K562 (cell line): Measurements from ENCODE around the gene EPS8L1. TPM values are rescaled to one million over a fixed set of nuclear protein-coding genes. Genes with fewer than 3 reads are reported as not detected.
A peak's percentile ranks its signal among the peaks of the same experiment; 100 is the strongest.

ENCODE experiments used
- ATAC-seq: fragments of 200-7000 bp; cut with Tn5 transposase; 3 replicates; pipeline ENCODE4 v1.9.1; 2020; ENCODE audit warnings: moderate library complexity
- BruUV-seq: library from RNA; stranded (reverse); fragments of 400-500 nt; replicated peaks from 2 replicates; lab custom pipeline; 2021; lab: Mats Ljungman, UMichigan
- CTCF ChIA-PET: fragments of 300-600 bp; formaldehyde crosslinking; extraction: SDS; loops from one replicate; lab custom pipeline; 2021; ENCODE audit warnings: low intra/inter-chr PET ratio; lab: Yijun Ruan, JAX
- POLR2A ChIA-PET: fragments of 300-600, 350-650 bp; sonication (Branson Sonifier 250); formaldehyde crosslinking; extraction: SDS; loops from one replicate; lab custom pipeline; 2021; ENCODE audit warnings: antibody characterized with exemption, inconsistent platforms; lab: Yijun Ruan, JAX
- DNase-seq, 4 experiments: peaks; one replicate each; pipeline versions ENCODE4 v3.0.0 to v3.0.0-alpha.2; 2011 to 2018; ENCODE audit warnings: low spot score in 3 of 4, mixed read lengths in 3 of 4; ENCODE audit errors: extremely low read depth in 1 of 4
- FAIRE-seq: peaks from 2 replicates; lab custom pipeline; 2011; peaks lifted over from hg19 to GRCh38; lab: Jason Lieb, UNC
- H2AFZ ChIP-seq: 2 replicates; pipeline ENCODE4 v1.6.0; 2011; ENCODE audit warnings: low read depth, low read length, control low read depth, inconsistent platforms
- H3K27ac ChIP-seq: fragments of 200-600 bp; 3 replicates; pipeline ENCODE4 v1.8.0; 2011; ENCODE audit warnings: low read depth, mild to moderate bottlenecking, control low read depth, inconsistent platforms, low read length, moderate library complexity, mixed read lengths; ENCODE audit errors: extremely low read depth
- H3K27me3 ChIP-seq, 2 experiments: fragments of 300-600 bp in 1 of 2; 2 replicates in 1 of 2; 3 replicates in 1 of 2; pipeline versions ENCODE4 v1.6.0 to v1.8.0; 2011; ENCODE audit warnings: inconsistent platforms in 2 of 2, low read length in 2 of 2, mild to moderate bottlenecking in 1 of 2, mixed read lengths in 1 of 2, moderate library complexity in 1 of 2; ENCODE audit not compliant: control insufficient read depth in 2 of 2, insufficient read depth in 2 of 2
- H3K36me3 ChIP-seq: fragments of 300-600 bp; 3 replicates; pipeline ENCODE4 v1.8.0; 2011; ENCODE audit warnings: mild to moderate bottlenecking, low read length, inconsistent platforms; ENCODE audit not compliant: control insufficient read depth, insufficient read depth
- H3K4me1 ChIP-seq, 2 experiments: fragments of 200-600 bp in 1 of 2; replicated peaks in 1 of 2; 2 replicates in 1 of 2; 3 replicates in 1 of 2; pipeline versions ENCODE4 v1.5.1 to v1.8.0; 2011; ENCODE audit warnings: inconsistent platforms in 2 of 2, low read length in 2 of 2, mild to moderate bottlenecking in 1 of 2, mixed read lengths in 1 of 2, moderate library complexity in 1 of 2; ENCODE audit not compliant: control insufficient read depth in 2 of 2, insufficient read depth in 2 of 2
- H3K4me2 ChIP-seq: 2 replicates; pipeline ENCODE4 v1.6.1; 2011; ENCODE audit warnings: low read length, control low read depth, inconsistent platforms, mixed read lengths; ENCODE audit not compliant: insufficient read depth
- H3K4me3 ChIP-seq: fragments of 200-600 bp; sonication (generic), shearing (Covaris generic); 2 replicates; pipeline ENCODE4 v1.5.1; 2016; ENCODE audit warnings: control low read depth, inconsistent platforms
- H3K79me2 ChIP-seq: fragments of 200-600 bp; 3 replicates; pipeline ENCODE4 v1.8.0; 2011; ENCODE audit warnings: low read length, inconsistent platforms; ENCODE audit not compliant: control insufficient read depth, insufficient read depth
- H3K9ac ChIP-seq, 2 experiments: 2 replicates each; pipeline versions ENCODE4 v1.6.0 to v1.6.1; 2011; ENCODE audit warnings: low read depth in 2 of 2, low read length in 2 of 2, control low read depth in 1 of 2, inconsistent platforms in 1 of 2, mild to moderate bottlenecking in 1 of 2, mixed read lengths in 1 of 2; ENCODE audit not compliant: insufficient read depth in 1 of 2
- H3K9me1 ChIP-seq: one replicate; pipeline ENCODE4 v1.6.0; 2011; ENCODE audit warnings: inconsistent platforms, mild to moderate bottlenecking, low read length, moderate library complexity; ENCODE audit not compliant: control insufficient read depth, insufficient read depth
- H3K9me3 ChIP-seq: replicated peaks from 2 replicates; pipeline ENCODE4 v1.5.1; 2011; ENCODE audit warnings: low read depth, low read length, inconsistent platforms; ENCODE audit not compliant: control insufficient read depth, insufficient read depth
- H4K20me1 ChIP-seq: replicated peaks from 2 replicates; pipeline ENCODE4 v1.6.1; 2011; ENCODE audit warnings: low read length, inconsistent platforms, mixed read lengths; ENCODE audit not compliant: control insufficient read depth, insufficient read depth
- MAFF ChIP-seq: IDR thresholded peaks from 2 replicates; pipeline ENCODE4 v1.6.1; 2012; ENCODE audit warnings: low read length, improper control_type of control experiment
- MYBL2 ChIP-seq, 2 experiments: fragments of 450-650 bp in 1 of 2; sonication (generic) in 1 of 2; formaldehyde crosslinking in 1 of 2; IDR thresholded peaks; 2 replicates each; pipeline versions ENCODE4 v1.6.1 to v1.8.1; 2017 to 2022; ENCODE audit warnings: borderline replicate concordance in 1 of 2, inconsistent platforms in 1 of 2, low read depth in 1 of 2, mild to moderate bottlenecking in 1 of 2, missing genetic modification reagents in 1 of 2, moderate library complexity in 1 of 2
- POLR2G ChIP-seq: fragments of 200-400 bp; formaldehyde crosslinking; IDR thresholded peaks from 2 replicates; pipeline ENCODE4 v1.6.1; 2017; ENCODE audit warnings: low read depth, mild to moderate bottlenecking, antibody characterized with exemption, low read length, moderate library complexity
- PYGO2 ChIP-seq: fragments of 450-650 bp; IDR thresholded peaks from 2 replicates; pipeline ENCODE4 v1.6.1; 2016; ENCODE audit warnings: mild to moderate bottlenecking, missing genetic modification characterization, moderate library complexity, missing compliant biosample characterization
- THAP12 ChIP-seq: fragments of 250-450 bp; sonication (Bioruptor Pico); IDR thresholded peaks from 2 replicates; pipeline ENCODE4 v1.9.0; 2021; ENCODE audit warnings: mild to moderate bottlenecking, inconsistent platforms
- WGBS: fragments of 100-300 bp; shearing (Covaris generic); methylation state at CpG from one replicate; pipeline ENCODE4 v1.1.6; 2016; ENCODE audit warnings: low coverage, mixed read lengths; ENCODE audit not compliant: insufficient coverage; ENCODE audit errors: missing lambda C conversion rate; 5-methylcytosine and 5-hydroxymethylcytosine counted together
- in situ Hi-C: fragments of 300-500 bp; cut with MboI; formaldehyde crosslinking; loops from 4 replicates; pipeline ENCODE4 v1.15.0; 2018; ENCODE audit warnings: inconsistent platforms, mixed read lengths
- intact Hi-C: fragments of 100-400 bp; cut with micrococcal nuclease; formaldehyde crosslinking; loops from 2 replicates; pipeline ENCODE4 v1.14.2; 2022
- polyA plus RNA-seq, 8 experiments: library from polyadenylated mRNA; depleted of rRNA in 4 of 8; stranded (reverse) in 5 of 8; unstranded in 3 of 8; fragments of >200 nt; fragmentation: Nextera tagmentation in 2 of 8; fragmentation: Illumina TruSeq in 1 of 8; extraction: Ambion mirVana in 2 of 8; extraction: Trizol in 1 of 8; gene quantifications; 2 replicates each; pipeline versions ENCODE4 v1.2.1 to v1.2.3, GENCODE V29; 2011 to 2014; ENCODE audit warnings: inconsistent platforms in 1 of 8, missing spikeins in 1 of 8
- total RNA-seq, 7 experiments: library from RNA; depleted of rRNA in 6 of 7; stranded (reverse); fragments of >200 nt in 6 of 7; fragmentation: Illumina TruSeq in 2 of 7; extraction: Trizol in 2 of 7; gene quantifications; 2 replicates each; pipeline versions ENCODE4 v1.2.1 to v1.2.3, GENCODE V29; 2011 to 2021; ENCODE audit warnings: low replicate concordance in 1 of 7

EPS8L1 gene
- total and polyA plus RNA-seq, 9 of the 15 experiments (the other 6 are each of a cell fraction or from before 2014, with no cell fraction given): 0.35 to 22.1 (median 11.9) TPM

DNA sequence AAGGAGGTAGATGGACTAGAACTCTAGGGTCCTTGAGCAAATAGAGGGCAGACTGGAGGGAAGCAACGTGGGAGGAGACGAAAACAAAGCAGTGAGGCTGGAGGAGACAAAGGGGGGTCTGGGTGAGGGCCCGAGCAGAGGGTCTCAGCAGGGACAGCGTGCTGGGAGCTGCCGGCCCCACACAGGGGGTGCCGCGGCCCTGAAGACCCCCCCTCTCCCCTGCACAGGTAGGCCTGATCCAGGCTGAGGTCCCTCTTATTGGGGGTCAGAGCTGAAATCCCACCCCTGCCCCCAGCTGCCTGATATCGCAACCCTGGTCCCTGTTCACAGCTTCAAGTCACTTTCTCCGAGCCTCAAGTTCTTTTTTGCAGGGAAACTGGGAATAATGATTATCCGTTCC, 8.7 kb downstream of the EPS8L1 start:
- no peak overlapping the region for H3K4me3 ChIP-seq
- H3K27ac ChIP-seq: no peak overlapping the region
- ChIA-PET CTCF (no interaction called here), POLR2A (interaction anchor here (0.6 to 0.9 kb wide), 4 partner anchors 10 to 515 kb away, joined by 3 read pairs; partner anchors contain the start of genes FIZ1 and PPP1R12C)
- no peaks in the 10 kb centered on the region for H3K9me3 ChIP-seq
- H3K9me1 ChIP-seq: no peaks in the 10 kb centered on the region
- TF ChIP-seq MYBL2 (IDR thresholded peaks at IDR 0.05; ENCODE audit: low read depth) (no peak), MYBL2 (CRISPR knock-in tag; IDR thresholded peaks at IDR 0.05; ENCODE audit: borderline replicate concordance) (no peak), PYGO2 (tag) (no peak), POLR2G (peak; percentile 44; the same call in 1 of the 2 replicates), MAFF (no peak), THAP12 (CRISPR knock-in tag) (no peak)
- H2AFZ ChIP-seq: no peak overlapping the region
- no peak overlapping the region for H3K4me2 ChIP-seq
- no peaks in the 10 kb centered on the region for H3K27me3 ChIP-seq
- H4K20me1 ChIP-seq: peaks cover 4% of the 10 kb centered on the region; the same call in 1 of the 2 replicates
- H3K36me3 ChIP-seq: peaks cover 19% of the 10 kb centered on the region; the same call in 1 of the 3 replicates
- ATAC-seq (no peak), FAIRE-seq (no peak), DNase-seq (no peak)
- no TSS peak for BruUV-seq
- intact Hi-C loops (loop anchor here (10.0 kb wide), 1 partner anchor 330 kb away; no protein-coding TSS in a partner anchor), in situ Hi-C loops (no loop called here)
- peaks cover 0 to 71% of the 10 kb centered on the region in 2 experiments; a peak in 3 of 5 replicates for H3K4me1 ChIP-seq
- peaks cover 7% of the 10 kb centered on the region; the same call in 2 of the 3 replicates for H3K79me2 ChIP-seq
- 67% methylated on average over 10 of the region's 10 CpGs for WGBS
- no peak overlapping the region for H3K9ac ChIP-seq
